AG04449 (cell line): ENCODE results near the gene SYTL5.

Experiments
- CTCF ChIA-PET: fragments of 350-600 bp; formaldehyde crosslinking; extraction: SDS; loops from one replicate; lab custom pipeline; 2021; ENCODE audit warnings: antibody characterized with exemption; lab: Yijun Ruan, JAX
- POLR2A ChIA-PET: fragments of 400-600, 350-600 bp; formaldehyde crosslinking; extraction: SDS; loops from one replicate; lab custom pipeline; 2020; ENCODE audit warnings: antibody characterized with exemption, inconsistent platforms; lab: Yijun Ruan, JAX
- DNase-seq: peaks from one replicate; pipeline ENCODE4 v3.0.0-alpha.2; 2010; ENCODE audit warnings: low read depth, low spot score
- H3K4me3 ChIP-seq: 2 replicates; pipeline ENCODE4 v1.5.1; 2011; ENCODE audit warnings: low read depth, mild to moderate bottlenecking, control low read depth, low read length
- TF ChIP-seq, protein P1 (sequence below): IDR thresholded peaks from one replicate; pipeline ENCODE4 v1.5.1; 2011; ENCODE audit warnings: mild to moderate bottlenecking, moderate library complexity, low read length, control low read depth, inconsistent platforms; ENCODE audit not compliant: insufficient read depth; ENCODE audit errors: missing control alignments

Gene SYTL5

DNA sequence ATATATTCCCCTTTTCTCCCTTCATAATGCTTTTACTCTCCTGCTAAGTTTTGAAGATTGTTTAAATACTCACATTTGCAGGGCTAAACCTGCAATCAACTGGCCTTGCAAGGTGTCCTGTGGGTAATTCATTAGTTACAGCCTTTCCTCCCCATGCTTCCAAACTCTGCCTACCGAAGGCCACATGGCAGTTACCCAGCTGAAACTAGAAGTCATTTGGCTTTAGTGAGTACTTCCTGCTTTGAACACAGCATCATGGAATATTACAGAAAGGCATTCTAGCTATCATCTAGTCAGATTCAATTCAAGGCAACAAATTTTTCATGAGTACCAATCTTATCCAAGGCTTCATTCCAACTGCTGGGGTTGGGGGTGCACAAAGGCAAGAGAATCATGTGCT is 158.7 kb downstream of the SYTL5 start:
- H3K4me3 ChIP-seq: no peak overlapping the region
- TF ChIP-seq, protein P1, sequence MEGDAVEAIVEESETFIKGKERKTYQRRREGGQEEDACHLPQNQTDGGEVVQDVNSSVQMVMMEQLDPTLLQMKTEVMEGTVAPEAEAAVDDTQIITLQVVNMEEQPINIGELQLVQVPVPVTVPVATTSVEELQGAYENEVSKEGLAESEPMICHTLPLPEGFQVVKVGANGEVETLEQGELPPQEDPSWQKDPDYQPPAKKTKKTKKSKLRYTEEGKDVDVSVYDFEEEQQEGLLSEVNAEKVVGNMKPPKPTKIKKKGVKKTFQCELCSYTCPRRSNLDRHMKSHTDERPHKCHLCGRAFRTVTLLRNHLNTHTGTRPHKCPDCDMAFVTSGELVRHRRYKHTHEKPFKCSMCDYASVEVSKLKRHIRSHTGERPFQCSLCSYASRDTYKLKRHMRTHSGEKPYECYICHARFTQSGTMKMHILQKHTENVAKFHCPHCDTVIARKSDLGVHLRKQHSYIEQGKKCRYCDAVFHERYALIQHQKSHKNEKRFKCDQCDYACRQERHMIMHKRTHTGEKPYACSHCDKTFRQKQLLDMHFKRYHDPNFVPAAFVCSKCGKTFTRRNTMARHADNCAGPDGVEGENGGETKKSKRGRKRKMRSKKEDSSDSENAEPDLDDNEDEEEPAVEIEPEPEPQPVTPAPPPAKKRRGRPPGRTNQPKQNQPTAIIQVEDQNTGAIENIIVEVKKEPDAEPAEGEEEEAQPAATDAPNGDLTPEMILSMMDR: no peak
- POLR2A ChIA-PET: no interaction called here
- no peak for DNase-seq
- CTCF ChIA-PET: interaction anchor here (0.7 to 4.6 kb wide), 6 partner anchors 9 to 420 kb away, joined by 3 to 105 read pairs (median 17); partner anchors contain the start of gene RPGR

DNA sequence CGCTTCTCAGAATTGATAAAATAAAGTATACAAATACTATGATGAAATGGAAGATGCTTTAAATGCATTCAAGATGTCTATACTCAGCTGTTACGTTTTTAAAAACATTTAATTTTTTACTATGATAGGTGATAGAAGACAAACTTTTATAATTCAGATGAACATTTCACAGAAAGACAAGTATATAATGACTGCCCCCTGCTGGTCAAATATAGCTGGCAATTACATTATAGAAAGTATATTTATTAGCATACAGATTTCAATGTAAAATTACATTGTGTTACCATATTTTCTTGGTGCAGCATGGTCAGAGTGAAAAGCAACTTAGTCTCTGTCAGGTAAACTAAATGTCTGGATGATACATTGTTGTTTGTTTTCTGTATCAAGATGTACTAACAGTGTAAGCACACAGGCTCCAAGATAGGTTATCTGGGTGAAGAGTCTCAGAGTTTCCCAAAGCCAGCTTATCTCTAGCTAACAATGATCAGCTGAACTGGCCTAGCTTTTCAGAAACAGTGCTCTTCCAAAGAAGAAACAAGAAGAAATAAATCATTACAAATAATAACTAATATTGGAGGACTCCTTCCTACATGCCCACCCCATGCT is 160.2 kb downstream of the SYTL5 start:
- TF ChIP-seq, protein P1: peak; percentile 6
- H3K4me3 ChIP-seq: no peak overlapping the region
- CTCF ChIA-PET: interaction anchor here (0.9 to 4.6 kb wide), 23 partner anchors 9 to 421 kb away, joined by 3 to 105 read pairs (median 4); partner anchors contain the start of gene RPGR
- DNase-seq: no peak
- POLR2A ChIA-PET: no interaction called here

DNA sequence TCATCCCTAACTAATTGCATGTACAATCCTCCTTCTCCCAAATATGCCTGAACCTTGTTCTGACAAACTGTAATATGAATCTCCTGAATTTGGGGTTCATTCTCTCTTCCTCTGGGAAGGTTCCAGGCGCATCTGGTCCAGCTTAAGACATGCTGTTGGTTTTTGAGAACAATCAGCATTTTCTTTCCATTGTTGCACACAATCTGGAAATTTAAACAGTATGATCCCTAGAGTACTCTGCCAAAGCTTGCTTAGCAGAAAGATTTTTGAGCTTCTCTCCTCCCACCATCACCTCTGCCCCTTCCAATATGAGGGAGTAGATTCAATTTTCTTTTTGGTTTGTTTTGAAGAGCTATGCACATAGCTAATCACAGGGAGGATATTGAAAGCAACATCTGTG is 164.2 kb downstream of the SYTL5 start:
- POLR2A ChIA-PET: no interaction called here
- CTCF ChIA-PET: interaction anchor here (1.0 to 2.0 kb wide), 5 partner anchors 10 to 244 kb away, joined by 3 to 12 read pairs (median 4); no protein-coding TSS in a partner anchor
- no peak overlapping the region for H3K4me3 ChIP-seq
- TF ChIP-seq, protein P1: no peak
- DNase-seq: no peak

DNA sequence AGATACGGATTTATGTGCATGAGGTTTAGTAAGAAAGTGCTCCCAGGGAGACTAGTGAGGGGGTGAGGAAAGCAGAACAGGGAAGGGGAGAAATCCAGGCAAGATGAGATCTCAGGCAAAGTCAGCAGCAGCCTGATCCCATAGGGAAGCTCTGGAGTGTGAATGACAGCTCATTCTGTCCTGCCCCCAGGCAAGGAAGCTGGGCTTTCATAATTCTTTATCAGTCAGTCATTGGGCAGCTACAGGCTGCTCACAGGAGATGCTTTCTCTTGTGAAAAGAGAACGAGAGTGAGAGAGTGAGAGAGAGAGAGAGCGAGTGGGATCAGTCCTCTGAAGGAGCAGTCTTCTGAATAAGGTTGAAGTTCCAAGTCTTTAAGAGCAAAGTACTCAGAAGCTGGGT is 166.2 kb downstream of the SYTL5 start:
- CTCF ChIA-PET: interaction anchor here (0.7 to 1.4 kb wide), 2 partner anchors 131 to 242 kb away, joined by 3 read pairs; no protein-coding TSS in a partner anchor
- DNase-seq: no peak
- H3K4me3 ChIP-seq: no peak overlapping the region
- TF ChIP-seq, protein P1: no peak
- POLR2A ChIA-PET: no interaction called here

DNA sequence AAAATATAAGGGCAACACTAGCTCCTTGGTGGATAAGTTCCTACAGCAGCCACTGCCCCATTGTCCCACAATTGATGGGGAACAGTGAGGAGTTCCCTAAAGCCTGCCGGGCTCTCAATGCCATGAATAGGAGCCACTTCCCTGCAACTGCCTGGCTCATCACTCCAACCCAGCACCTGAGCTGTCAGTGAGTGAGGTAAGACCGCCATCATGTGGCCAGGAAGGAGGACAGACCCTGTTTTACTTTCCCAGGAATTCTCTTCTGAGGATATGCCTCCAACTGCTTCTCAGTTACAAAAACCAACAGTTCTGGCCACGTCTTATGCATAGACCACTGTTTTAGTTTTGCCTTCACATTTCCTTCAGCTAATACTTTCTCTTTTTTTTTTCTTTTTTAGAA is 168.8 kb downstream of the SYTL5 start:
- CTCF ChIA-PET: interaction anchor here (0.9 to 2.6 kb wide), 11 partner anchors 9 to 431 kb away, joined by 3 to 20 read pairs (median 5); no protein-coding TSS in a partner anchor
- H3K4me3 ChIP-seq: no peak overlapping the region
- POLR2A ChIA-PET: no interaction called here
- DNase-seq: no peak
- TF ChIP-seq, protein P1: peak; percentile 49

DNA sequence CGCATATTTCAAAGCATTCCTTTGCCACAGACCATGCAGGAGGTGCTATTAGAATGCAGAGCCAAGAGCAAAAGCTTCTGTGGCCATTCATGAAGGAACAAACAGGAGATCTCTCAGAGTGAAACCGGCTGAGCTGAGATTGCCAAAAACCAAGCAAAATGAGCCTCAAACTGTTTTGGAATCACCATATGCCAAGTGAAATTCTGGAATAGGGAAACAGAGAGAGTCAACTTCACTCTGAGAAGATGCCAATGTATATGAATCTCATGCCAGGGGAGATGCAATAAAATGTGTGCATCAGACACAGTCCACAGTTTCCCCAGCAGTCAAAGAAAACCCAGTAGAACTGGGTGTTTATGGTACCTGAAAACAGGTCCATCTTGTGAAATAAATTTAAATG is 172.0 kb downstream of the SYTL5 start:
- H3K4me3 ChIP-seq: no peak overlapping the region
- DNase-seq: no peak
- CTCF ChIA-PET: interaction anchor here (1.5 to 7.6 kb wide), 2 partner anchors 12 to 105 kb away, joined by 3 to 29 read pairs; no protein-coding TSS in a partner anchor
- TF ChIP-seq, protein P1: no peak
- POLR2A ChIA-PET: no interaction called here
